Stimulated activated CD8-positive, alpha-beta memory T cell treated with anti-CD3 and anti-CD28 coated beads, Interleukin-4, amount 100 ng/mL, for 4 hours (primary cell): ENCODE results near the gene CLRN1.

ENCODE experiments used
- DNase-seq, 2 donors: peaks; one replicate each; pipeline ENCODE4 v3.0.0-alpha.2; 2020; ENCODE audit warnings: low read depth in 2 of 2, low spot score in 1 of 2

CLRN1 gene

GRCh38 chr3:150921209-150921608, 51.3 kb downstream of the CLRN1 start:
- no peak for DNase-seq

GRCh38 chr3:150920236-150920635, 52.3 kb downstream of the CLRN1 start:
- no peak for DNase-seq

GRCh38 chr3:150917951-150918350, 54.6 kb downstream of the CLRN1 start:
- no peak for DNase-seq

- no peak for DNase-seq
Observed at GRCh38 chr3:150913133-150913922, 59.2 kb downstream of the CLRN1 start.

- no peak for DNase-seq
Observed at GRCh38 chr3:150912501-150912900, 60.0 kb downstream of the CLRN1 start.

- DNase-seq: no peak
Observed at GRCh38 chr3:150911771-150912170, 60.8 kb downstream of the CLRN1 start.

- no peak for DNase-seq
Observed at GRCh38 chr3:150906461-150906860, 66.1 kb downstream of the CLRN1 start.

GRCh38 chr3:150905746-150906145, 66.8 kb downstream of the CLRN1 start:
- no peak for DNase-seq

- DNase-seq: no peak
Observed at GRCh38 chr3:150905339-150905738, 67.2 kb downstream of the CLRN1 start, which contains the start of gene MINDY4B. Gene MINDY4B (minus strand): TSS chr3:150905439. CDS start chr3:150905439, 0 bp downstream.

GRCh38 chr3:150902988-150903387, 69.5 kb downstream of the CLRN1 start:
- no peak for DNase-seq

GRCh38 chr3:150901793-150902192, 70.7 kb downstream of the CLRN1 start:
- no peak for DNase-seq

GRCh38 chr3:150899141-150899540, 73.4 kb downstream of the CLRN1 start:
- no peak for DNase-seq

GRCh38 chr3:150898046-150898754, 74.3 kb downstream of the CLRN1 start:
- no peak for DNase-seq

GRCh38 chr3:150897592-150897991, 74.9 kb downstream of the CLRN1 start:
- DNase-seq: no peak

GRCh38 chr3:150890831-150891230, 81.7 kb downstream of the CLRN1 start:
- DNase-seq: no peak

- DNase-seq: no peak
Observed at GRCh38 chr3:150890295-150890694, 82.2 kb downstream of the CLRN1 start.

- no peak for DNase-seq
Observed at GRCh38 chr3:150889106-150889505, 83.4 kb downstream of the CLRN1 start.

GRCh38 chr3:150887031-150887430, 85.5 kb downstream of the CLRN1 start:
- DNase-seq: no peak

GRCh38 chr3:150885535-150885934, 87.0 kb downstream of the CLRN1 start:
- no peak for DNase-seq

GRCh38 chr3:150878996-150879575, 93.4 kb downstream of the CLRN1 start:
- DNase-seq: no peak

GRCh38 chr3:150878290-150878689, 94.2 kb downstream of the CLRN1 start:
- no peak for DNase-seq

GRCh38 chr3:150877303-150877702, 95.2 kb downstream of the CLRN1 start:
- DNase-seq: no peak
